Stimulated activated CD4-positive, alpha-beta T cell treated with anti-CD3 and anti-CD28 coated beads, Interleukin-2, amount 100 ng/mL, for 24 hours (primary cell): ENCODE data around the gene HOXD11.
A peak's percentile ranks its signal among the peaks of the same experiment; 100 is the strongest.

Experiments
- DNase-seq, 2 donors: peaks; one replicate each; pipeline ENCODE4 v3.0.0-alpha.2; 2020

Gene HOXD11

DNA sequence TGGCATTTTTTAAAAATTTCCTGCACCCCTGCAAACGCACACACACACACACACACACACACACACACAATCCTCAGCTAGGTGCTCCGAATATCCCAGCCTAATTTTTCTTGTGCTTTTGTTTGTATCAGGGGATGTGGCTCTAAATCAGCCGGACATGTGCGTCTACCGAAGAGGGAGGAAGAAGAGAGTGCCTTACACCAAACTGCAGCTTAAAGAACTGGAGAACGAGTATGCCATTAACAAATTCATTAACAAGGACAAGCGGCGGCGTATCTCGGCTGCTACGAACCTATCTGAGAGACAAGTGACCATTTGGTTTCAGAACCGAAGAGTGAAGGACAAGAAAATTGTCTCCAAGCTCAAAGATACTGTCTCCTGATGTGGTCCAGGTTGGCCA, 12.7 kb upstream of the HOXD11 start:
- DNase-seq: no peak

DNA sequence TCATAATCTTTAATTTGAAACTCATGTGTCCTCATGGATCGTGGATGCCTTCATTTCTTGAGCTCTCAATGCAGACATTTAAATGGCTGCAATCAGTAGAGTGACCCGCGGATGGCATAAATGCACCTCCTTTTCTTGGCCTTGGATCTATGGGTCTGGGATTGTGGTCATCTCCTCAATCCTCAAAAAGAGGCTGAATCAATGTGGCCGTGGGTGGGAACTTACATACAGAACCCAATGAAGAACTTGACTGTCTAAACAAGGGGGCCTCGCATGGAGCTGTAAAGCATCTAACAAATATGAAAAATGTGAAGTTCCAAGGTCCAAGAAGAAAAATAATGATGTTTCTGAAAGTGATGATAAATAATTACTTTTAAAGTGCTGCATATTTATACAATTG, 11.7 kb upstream of the HOXD11 start:
- DNase-seq: no peak

DNA sequence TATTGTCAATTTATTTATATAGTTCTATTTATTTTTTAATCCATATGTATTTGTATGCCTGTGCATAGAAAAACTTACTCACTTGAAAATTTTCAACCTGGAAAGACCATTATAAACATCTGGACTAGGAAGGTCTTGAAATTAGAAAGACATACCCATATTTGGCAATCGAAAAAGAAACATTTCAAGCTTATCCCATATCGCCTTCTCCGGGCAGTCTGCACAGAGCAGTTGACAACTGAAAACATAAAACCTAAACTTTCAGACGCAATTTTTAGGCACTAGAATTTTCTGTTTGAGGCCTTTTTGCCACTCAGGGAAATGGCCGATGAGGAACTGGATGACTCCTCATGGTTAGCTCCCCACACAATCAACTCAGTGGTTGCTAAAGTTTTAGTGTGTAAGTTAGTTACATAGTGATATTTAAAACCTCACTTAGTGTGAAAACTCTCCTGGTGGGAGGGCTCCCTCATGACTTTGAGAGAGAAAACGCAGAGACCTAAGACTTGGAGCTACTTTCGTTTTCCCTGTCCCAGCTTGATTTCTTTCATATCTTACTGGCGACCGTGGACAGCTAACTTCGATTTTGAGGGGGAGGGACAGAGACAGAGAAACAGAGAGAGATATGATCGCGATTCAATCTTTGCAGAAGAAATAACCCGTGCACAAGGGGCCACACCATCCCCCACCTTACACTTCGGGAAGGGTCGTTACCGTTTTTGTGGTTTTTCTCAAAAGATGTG, 10.7 kb upstream of the HOXD11 start:
- DNase-seq: no peak

DNA sequence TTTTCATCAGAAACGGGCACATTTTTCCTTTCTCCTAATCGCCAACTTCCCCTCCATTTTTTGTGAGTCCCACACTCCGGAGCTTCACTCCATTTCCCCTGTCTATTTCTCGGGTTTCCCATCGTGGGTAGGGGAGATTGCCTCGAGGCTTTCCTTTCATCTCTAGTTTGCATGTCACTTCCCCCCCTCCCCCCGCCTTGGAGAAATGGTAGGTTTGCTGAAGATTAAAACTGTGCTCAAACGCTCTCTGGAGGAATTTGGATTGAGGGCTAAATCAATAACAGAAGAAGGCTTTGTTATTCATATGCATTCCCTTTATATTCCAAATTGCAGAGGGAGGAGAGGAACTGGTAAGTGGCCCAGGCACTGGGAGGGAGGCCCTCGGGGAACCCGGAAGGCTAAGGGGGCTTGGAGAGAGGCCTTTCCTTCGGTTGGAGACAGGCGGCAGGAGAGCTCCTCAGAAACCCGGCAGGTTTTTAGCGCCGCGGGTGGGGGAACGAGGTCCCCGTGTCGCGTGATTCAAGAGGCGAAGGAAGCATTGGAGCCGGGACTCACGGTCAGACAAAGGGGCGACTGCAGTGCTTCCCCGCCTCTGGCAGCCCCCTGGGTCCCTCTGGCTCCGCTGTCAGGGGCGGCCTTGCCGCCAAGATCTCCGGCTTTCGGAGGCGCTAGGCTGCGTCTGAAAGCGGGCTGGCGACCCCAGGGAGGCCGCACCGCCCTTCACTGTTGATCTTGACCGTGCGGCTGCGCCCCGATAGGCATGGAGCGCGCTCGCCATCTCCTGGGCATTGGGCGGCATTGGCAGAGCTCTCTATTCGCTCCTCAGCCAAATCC, 9.9 kb upstream of the HOXD11 start:
- peak; percentile 60 to 69 for DNase-seq

DNA sequence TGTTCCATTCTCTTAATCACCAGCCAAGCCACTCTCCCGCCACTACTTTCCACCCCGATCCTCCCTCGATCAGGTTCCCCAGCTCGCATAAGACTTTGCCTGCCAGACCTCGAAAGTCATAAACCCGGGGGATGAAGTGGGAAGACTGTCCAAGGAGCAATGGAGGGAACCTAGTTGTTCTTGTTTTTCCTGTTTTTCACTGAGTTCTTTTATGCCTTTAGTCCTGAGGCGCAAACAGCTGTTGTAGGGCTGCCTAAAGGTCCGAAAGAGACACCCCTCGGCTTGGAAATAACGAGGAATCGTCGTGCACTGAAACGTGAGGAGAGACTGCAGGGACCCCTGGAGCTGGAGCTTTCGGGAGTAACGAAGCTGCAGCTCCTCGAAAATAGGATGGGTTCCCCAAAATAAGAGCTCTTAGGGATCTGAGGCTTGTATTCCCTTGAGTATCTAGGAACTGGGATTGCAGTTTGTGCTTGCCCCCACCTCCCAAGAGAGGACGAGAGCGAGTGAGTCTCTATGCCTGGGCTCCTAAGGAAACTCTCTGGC, 9.2 kb upstream of the HOXD11 start:
- no peak for DNase-seq

DNA sequence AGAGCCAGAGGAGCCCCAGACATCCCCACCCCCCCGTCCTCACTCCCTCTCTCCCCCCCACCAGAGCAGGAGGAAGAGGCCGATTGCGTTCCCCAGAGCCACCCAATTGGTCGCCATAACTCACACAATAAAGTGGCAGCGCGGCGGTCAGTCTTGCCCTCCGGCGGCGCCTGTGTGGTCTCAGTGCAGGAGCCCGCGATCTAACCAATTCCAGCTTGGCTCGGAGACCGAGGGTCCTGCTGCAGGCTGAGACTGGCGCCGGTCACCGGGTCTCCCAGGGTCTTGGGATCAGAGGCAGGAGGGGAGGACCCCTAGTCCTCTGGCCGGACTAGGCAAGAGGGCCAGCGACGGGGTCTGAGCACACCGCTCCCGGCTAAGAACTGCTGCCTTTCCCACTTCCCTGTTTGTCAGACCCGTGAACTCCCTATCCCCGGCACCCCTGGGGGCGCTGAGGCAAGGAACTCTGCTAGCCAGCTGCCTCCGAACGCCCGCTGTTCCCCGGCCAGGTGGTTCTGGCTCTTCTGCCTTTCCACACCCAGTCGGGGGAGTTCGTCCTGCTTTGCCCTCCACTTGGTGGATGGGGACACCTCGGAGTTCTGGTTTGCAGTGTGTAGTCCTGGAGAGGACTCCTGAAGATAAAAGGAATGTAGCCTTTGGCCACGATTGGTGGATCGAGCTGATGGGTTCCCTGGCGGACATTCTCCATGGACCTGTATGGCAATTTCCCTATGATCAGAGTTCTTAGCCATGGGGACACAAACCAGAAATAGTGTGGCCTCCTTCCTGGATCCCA, 8.5 kb upstream of the HOXD11 start:
- no peak for DNase-seq

DNA sequence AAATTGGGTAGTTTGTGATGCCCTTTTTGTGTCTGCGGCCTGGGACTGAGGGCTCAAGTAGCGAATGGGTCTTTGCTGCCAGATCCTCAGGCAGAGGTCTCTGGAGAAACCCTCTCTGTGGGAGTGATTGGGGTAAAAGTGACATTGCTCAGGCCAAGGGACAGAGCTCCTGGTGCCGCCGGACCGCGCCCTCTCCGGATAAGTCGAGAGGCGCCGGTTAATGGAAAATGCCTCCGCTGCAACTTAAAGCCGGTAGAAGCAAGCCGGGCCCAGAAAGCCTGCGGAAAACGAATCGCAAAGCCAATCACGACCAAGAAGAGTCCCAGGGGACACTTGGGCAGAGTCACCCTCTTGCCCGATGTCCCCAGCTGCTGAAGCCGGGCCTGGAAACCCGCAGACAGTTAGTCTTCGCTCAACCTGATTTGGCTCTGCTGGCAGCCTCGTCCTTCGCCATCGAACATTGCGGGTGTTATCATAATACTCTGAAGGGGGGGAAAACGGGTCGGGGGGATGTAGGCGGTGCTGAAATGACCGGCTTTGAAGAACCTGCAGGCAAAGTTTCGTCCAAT, 7.8 kb upstream of the HOXD11 start:
- no peak for DNase-seq

DNA sequence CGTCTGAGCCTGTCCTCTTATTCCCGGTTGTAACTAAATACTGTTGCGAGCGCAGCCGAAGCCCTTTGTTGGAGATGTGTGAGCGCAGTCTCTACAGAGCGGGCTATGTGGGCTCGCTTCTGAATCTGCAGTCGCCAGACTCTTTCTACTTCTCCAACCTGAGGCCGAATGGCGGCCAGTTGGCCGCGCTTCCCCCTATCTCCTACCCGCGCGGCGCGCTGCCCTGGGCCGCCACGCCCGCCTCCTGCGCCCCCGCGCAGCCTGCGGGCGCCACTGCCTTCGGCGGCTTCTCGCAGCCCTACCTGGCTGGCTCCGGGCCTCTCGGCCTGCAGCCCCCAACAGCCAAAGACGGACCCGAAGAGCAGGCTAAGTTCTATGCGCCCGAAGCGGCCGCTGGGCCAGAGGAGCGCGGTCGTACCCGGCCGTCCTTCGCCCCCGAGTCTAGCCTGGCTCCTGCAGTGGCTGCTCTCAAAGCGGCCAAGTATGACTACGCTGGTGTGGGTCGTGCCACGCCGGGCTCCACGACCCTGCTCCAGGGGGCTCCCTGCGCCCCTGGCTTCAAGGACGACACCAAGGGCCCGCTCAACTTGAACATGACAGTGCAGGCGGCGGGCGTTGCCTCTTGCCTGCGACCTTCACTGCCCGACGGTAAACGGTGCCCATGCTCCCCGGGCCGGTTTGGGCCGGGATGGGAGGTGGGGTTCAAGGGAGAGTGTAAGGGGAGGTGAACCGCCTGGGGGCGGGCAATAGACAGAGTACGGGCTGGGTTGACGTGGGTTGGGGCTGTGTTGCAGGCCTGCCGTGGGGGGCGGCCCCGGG, 7.1 kb upstream of the HOXD11 start, which contains the start of gene HOXD12:
Gene HOXD12, plus strand, starts transcription at position 68 of the 819 bp plus-strand sequence. Its CDS starts 7 bp downstream, at position 75.
- no peak for DNase-seq

DNA sequence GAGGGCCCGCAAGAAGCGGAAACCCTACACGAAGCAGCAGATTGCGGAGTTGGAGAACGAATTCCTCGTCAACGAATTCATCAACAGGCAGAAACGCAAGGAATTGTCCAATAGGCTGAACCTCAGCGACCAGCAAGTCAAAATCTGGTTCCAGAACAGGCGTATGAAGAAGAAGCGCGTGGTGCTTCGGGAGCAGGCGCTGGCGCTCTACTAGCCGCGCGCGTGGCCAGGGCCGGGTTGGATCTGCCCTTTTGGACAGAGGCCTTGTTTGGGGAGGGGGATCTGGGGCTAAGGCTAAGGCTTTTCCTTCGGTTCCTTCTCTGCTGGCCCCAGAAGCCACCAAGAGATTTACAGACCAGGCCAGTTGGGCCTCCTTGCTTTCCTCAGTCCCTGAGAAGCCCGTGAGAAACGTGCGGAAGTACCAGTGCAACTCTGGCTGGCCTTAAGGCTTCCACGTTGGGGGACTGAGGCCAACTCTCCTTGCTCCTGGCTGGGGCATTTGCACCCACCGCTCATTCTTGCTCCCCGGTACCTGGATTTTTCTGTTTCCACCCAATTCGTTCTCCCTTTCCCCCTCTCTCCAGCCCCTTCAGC, 6.4 kb upstream of the HOXD11 start:
- no peak for DNase-seq

DNA sequence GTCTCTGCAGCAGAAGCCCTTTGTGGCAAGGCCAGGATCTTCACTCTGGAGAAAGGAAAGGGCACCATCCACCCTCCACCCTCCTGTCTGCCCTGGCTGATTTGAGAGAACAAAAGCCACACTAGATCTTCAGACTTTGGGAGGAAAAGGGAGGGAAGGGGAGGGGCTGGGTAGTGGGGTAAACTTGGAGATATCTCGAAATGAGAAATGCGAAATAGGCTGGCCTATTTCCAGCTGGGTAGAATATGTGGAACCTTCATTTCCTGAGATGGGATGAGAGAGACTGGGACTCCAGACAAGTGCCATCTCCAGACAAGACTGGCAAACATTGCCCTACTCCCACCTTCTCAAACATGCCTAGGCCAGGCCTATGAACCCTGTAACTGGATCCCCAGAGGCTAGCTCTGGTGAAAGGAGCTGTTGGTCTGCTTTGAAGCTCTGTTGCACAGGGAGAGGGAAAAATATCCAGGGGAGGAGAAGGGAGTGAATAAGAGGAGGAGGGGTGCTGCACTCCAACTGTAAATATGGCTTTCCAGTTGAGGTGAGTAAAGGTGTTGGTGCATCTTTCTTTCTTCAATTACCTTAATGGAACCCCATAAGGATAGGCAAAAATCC, 5.8 kb upstream of the HOXD11 start:
- no peak for DNase-seq

DNA sequence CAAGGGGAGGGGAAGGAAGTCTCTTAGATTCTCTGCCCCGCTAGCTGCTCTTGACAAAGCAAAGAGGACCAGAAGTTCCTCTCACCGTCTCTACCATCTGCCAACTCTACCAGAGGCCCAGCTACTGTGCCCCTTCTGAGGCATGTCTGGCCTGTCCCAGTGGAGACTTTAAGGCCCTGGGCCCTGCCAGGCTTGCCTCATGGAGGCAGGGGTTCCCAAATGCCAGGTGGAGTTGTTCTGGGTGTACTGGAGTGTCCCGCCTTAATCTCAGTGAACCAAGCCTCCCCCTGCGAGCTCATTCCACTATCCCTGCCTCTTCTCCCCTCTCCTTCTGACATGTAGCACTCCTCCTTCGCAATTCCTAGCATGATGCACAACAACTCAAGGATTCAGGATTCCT, 5.2 kb upstream of the HOXD11 start:
- no peak for DNase-seq

DNA sequence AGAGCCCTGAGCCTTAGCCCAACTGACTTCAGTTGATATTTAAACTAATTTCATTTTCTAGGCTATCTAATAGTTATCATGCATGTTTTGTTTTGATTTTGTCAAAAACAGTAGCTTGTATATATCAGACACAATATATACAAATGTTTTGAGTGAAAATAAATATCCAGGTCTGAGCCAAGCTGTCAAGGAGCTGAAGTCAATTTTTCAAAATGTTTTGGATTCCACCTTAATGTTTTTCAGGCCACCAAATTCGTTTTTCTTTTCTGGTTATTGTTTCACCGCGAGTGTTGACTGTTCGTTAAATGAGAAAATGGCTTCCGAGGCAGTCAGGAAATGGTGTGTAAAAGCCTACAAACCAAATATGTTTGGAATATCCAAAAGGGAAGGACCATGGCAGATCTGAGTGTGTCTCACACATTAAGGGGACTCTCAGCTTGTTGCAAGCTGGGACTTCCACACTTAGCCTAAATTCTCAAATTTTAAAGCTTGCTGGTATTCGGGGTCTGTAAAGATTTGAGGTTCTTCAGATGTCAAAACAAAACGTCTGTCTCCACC, 4.7 kb upstream of the HOXD11 start:
- DNase-seq: no peak

DNA sequence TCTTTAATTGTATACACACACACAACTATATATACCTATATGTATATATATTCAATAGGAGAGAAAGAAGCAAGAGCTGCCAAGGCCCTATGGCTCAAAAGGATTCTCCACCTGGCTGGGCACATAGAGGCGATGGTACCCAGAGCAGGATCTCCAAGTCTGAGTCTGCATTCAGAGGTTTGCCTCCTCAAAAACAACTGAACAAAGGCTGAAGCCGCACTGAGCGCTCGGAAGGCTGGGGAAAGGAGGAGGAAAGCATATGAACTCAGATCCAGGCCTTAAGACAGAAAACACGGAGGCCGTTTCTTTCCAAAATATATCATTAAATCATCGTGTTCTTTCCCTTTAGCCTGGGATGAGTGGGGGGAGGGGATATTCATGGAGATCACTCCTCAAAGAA, 3.9 kb upstream of the HOXD11 start:
- no peak for DNase-seq

DNA sequence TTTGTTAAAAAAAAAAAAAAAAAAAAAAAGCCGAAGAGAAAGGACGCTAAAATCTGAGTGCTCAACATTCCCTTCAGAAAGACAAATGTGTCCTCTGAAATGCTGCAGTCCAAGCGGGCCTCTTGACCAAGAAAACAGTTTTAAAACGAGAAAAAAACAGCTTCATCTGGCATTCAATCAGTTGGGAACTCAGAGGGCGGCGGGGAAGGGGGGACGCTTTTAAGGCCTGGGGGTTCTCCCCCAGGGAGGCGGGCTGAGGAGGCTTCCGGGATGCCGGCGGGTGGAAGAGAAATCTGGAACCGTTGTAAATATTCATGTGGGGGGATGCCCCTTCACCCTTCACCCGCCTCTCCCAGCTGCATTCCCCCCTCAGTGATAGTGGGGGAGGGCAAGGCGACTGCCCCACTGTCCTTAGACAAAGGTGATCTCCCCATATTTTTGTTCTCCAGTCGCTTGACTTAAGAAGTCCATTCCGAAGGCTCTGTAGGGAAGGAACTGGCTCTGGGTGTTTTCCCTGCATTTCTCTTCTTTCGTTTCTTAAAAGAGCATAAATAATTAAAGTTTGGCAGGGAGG, 3.3 kb upstream of the HOXD11 start:
- DNase-seq: no peak

DNA sequence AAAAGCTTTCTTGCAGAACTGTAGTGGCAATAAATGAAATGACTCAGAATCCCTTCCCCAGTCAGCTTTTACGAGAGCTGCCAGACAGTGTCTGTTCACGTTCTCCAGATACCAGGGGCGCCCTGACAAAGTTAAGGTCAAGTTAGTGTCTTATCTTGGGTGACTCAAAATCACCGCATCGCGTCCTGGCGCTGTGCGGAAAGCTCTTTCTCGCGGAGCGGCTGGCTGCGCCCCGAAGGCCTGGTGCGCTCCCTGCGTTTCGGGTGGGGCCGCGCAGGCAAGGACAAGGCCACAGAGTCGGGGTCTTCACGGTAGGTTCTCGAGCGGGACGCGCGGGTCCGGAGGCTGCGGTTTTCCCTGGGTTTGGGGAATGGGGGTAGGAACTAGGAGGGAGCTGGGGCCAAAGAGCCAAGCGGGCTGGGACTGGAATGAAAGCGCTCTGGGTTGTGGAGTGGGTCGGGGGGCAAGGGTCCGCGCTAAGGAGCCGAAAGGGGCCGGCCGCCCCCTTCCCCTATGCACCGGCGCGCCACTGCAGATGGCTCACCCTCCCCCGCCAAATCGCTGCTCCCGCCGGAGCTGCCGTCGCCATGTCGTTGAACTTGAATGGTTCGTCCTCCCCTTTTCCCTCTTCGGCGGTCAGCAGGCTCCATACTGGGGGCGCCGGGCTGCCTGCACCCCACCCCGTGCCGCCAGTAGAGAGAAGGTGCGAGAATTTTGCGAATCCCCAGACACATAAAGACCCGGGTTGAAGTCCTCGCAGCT, 2.6 kb upstream of the HOXD11 start:
- DNase-seq: no peak

DNA sequence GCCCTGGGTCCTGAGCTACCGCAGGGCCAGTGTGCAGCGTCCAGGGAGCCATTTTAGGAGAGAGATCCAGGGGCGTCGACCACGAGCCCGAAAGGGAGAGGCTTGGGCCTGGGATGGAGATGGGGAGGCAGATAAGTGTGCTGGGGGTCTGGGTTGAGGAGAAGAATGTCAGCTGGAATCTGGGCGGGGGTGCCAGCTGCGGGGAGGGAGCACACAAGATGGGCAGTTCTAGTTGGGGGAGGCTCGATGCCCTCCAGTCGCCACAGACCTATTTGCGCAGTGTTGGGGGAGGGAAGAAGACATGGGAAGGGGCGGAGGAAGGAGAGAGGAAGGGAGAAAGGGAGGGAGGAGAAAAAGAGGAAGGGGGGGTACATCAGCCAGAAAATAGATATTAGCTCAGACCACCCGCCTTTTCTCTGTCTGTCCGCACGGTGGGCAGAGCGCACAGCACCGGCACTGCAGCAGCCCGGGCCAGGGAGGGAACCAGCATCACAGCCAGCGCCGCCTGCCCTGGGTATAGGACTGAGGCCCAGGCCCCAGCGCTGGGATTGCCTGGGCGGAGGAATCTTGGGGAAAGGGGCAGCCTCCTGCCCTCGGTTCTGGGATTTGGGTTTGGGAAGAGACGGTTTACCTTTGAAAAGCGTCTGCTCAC, 1.9 kb upstream of the HOXD11 start:
- no peak for DNase-seq

DNA sequence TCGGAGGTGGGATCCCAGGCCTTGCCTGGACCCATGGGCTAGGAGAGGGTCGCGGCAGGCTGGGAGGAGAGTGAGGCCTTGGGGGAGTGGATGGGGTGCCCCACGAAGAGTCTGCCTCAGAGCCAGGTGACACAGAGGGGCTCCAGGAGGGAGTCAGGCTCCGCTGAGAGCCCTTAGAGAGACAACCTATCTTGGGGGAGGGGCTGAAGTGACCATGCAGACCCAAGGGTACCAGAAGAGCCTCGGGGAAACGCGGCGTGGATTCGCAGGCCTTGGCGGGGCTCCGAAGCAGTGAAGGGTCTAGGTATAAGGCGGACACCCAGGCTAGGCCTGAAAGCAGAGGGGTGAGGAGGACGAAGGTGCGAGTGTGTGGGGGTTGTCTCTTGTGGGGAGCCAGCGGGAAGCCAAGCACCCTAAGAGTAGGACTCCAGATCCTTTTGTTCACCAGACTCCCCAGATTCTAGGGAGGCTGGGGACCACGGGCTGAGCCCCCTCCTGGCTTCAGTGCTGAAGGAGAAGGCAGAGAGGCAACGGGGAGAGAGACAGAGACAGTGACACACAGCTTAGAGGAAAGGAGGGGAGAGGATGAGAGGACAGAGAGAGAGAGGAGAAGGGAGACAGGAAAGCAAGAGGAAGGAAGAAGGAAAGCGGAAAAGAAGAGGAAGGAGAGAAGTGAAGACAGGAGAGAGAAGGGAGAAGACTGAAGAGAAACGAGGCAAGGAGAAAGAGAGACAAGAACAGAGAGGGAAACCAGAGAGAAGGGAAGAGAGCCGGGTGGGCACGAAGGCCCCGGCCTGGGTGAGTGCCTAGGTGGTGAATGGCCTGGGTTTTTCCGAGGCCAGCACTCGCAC, 1.1 kb upstream of the HOXD11 start:
- DNase-seq: no peak

DNA sequence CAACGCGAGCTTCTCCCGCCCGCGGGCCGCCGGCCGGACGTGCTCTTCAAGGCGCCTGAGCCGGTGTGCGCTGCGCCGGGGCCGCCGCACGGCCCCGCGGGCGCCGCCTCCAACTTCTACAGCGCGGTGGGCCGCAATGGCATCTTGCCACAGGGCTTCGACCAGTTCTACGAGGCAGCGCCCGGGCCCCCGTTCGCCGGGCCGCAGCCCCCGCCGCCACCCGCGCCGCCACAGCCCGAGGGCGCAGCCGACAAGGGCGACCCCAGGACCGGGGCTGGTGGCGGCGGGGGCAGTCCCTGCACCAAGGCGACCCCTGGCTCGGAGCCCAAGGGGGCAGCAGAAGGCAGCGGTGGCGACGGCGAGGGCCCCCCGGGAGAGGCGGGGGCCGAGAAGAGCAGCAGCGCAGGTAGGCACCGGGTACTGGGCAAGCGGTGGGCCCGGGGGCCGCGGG, 676 bp downstream of the HOXD11 start:
- DNase-seq: no peak
